ENCODE measurements around the gene ELOVL6. TPM values are rescaled to one million over a fixed set of nuclear protein-coding genes. Genes with fewer than 3 reads are reported as not detected.

ELOVL6 gene
- total and polyA plus RNA-seq, 10 of the 15 experiments (the other 5 are each of a cell fraction or from before 2014, with no cell fraction given), result 3.9 to 33.5 (median 8.1) TPM

DNA sequence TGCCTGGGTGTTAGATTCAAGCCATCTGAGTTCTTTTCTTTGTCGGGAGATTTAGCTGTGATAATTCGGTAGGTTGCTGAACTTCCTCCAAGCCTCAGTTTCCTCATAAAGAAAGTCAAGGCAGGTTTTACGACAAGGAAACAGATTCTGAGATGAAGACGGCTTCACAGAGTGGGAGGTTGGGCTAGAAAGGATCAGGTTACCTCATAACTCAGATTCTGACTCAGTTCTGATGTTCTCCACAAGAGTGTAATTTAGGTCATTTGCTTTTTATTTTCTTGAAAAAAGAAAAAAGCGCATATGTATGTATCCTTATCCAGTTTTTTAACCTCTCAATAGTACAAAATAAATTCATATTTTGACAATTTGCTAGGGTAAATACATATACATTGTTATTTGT, 47.2 kb upstream of the ELOVL6 start:
- Histone ChIP-seq H4K20me1 (ENCODE audit: control insufficient read depth, insufficient read depth) (no peaks in the 10 kb centered on the region), H3K27me3 (replicated peaks in 1 of 2; ENCODE audit: control insufficient read depth in 2 of 2, insufficient read depth in 2 of 2, low read length in 1 of 2) (no peaks in the 10 kb centered on the region), H3K9ac (ENCODE audit: control insufficient read depth, insufficient read depth, low read length) (no peak overlapping the region), H2AFZ (ENCODE audit: control insufficient read depth, low read depth, low read length) (no peak overlapping the region), H3K36me3 (ENCODE audit: control insufficient read depth in 2 of 2, insufficient read depth in 2 of 2, low read length in 1 of 2) (no peaks in the 10 kb centered on the region), H3K9me3 (replicated peaks; ENCODE audit: control insufficient read depth, insufficient read depth, low read length) (no peaks in the 10 kb centered on the region), H3K27ac (ENCODE audit: control insufficient read depth, insufficient read depth) (no peak overlapping the region), H3K79me2 (ENCODE audit: control insufficient read depth, insufficient read depth, low read length) (no peaks in the 10 kb centered on the region), H3K4me2 (ENCODE audit: control insufficient read depth, insufficient read depth) (no peak overlapping the region), H3K4me3 (no peak overlapping the region), H3K4me1 (ENCODE audit: control insufficient read depth, insufficient read depth, low read length) (no peaks in the 10 kb centered on the region)
- RAD21 ChIA-PET (ENCODE audit: unreplicated experiment), result no interaction called here
- in situ Hi-C loops (cut with MboI), result no loop called here
- BruUV-seq (replicated peaks), result no TSS peak
- FAIRE-seq, result no peak
- 57% methylated on average over 5 of the region's 5 CpGs for WGBS (ENCODE audit: insufficient coverage, insufficient replicate concordance, low lambda C conversion rate, missing lambda C conversion rate)
- CTCF ChIA-PET, result no interaction called here
- no peak for ATAC-seq
- POLR2A ChIA-PET, result no interaction called here
- no peak for DNase-seq (ENCODE audit: low read depth, low spot score)
- intact Hi-C loops (cut with micrococcal nuclease; ENCODE audit: unreplicated experiment), result no loop called here
- SMC1A ChIA-PET (ENCODE audit: uncharacterized antibody, unreplicated experiment), result interaction anchor here (1.4 kb wide), 1 partner anchor 53 kb away, joined by 5 read pairs; no protein-coding TSS in a partner anchor
- TF ChIP-seq TCF7 (IDR thresholded peaks at IDR 0.05; ENCODE audit: borderline replicate concordance), result no peak
- TF ChIP-seq KLF5 (IDR thresholded peaks at IDR 0.05; ENCODE audit: partially characterized antibody), result no peak
- TF ChIP-seq TCF12 (IDR thresholded peaks at IDR 0.05; ENCODE audit: low read depth, low read length), result no peak
- TF ChIP-seq KAT2A (conservative IDR thresholded peaks at IDR 0.05; ENCODE audit: control insufficient read depth, low read depth, low read length), result no peak
- TF ChIP-seq, protein P1, sequence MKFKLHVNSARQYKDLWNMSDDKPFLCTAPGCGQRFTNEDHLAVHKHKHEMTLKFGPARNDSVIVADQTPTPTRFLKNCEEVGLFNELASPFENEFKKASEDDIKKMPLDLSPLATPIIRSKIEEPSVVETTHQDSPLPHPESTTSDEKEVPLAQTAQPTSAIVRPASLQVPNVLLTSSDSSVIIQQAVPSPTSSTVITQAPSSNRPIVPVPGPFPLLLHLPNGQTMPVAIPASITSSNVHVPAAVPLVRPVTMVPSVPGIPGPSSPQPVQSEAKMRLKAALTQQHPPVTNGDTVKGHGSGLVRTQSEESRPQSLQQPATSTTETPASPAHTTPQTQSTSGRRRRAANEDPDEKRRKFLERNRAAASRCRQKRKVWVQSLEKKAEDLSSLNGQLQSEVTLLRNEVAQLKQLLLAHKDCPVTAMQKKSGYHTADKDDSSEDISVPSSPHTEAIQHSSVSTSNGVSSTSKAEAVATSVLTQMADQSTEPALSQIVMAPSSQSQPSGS (IDR thresholded peaks at IDR 0.05; ENCODE audit: low read length), result no peak
- TF ChIP-seq ZNF24 (IDR thresholded peaks at IDR 0.05), result no peak
- TF ChIP-seq, protein P2, sequence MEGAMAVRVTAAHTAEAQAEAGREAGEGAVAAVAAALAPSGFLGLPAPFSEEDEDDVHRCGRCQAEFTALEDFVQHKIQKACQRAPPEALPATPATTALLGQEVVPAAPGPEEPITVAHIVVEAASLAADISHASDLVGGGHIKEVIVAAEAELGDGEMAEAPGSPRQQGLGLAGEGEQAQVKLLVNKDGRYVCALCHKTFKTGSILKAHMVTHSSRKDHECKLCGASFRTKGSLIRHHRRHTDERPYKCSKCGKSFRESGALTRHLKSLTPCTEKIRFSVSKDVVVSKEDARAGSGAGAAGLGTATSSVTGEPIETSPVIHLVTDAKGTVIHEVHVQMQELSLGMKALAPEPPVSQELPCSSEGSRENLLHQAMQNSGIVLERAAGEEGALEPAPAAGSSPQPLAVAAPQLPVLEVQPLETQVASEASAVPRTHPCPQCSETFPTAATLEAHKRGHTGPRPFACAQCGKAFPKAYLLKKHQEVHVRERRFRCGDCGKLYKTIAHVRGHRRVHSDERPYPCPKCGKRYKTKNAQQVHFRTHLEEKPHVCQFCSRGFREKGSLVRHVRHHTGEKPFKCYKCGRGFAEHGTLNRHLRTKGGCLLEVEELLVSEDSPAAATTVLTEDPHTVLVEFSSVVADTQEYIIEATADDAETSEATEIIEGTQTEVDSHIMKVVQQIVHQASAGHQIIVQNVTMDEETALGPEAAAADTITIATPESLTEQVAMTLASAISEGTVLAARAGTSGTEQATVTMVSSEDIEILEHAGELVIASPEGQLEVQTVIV (IDR thresholded peaks at IDR 0.05; ENCODE audit: borderline replicate concordance, partially characterized antibody), result no peak
- no peak for TF ChIP-seq IKZF2 (IDR thresholded peaks at IDR 0.05)
- TF ChIP-seq ZBED1 (IDR thresholded peaks at IDR 0.05; ENCODE audit: borderline replicate concordance), result no peak
- TF ChIP-seq HDAC6 (IDR thresholded peaks at IDR 0.05; ENCODE audit: unreplicated experiment), result no peak
- TF ChIP-seq, protein P3, sequence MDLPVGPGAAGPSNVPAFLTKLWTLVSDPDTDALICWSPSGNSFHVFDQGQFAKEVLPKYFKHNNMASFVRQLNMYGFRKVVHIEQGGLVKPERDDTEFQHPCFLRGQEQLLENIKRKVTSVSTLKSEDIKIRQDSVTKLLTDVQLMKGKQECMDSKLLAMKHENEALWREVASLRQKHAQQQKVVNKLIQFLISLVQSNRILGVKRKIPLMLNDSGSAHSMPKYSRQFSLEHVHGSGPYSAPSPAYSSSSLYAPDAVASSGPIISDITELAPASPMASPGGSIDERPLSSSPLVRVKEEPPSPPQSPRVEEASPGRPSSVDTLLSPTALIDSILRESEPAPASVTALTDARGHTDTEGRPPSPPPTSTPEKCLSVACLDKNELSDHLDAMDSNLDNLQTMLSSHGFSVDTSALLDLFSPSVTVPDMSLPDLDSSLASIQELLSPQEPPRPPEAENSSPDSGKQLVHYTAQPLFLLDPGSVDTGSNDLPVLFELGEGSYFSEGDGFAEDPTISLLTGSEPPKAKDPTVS (IDR thresholded peaks at IDR 0.05; ENCODE audit: low read depth, low read length), result no peak
- TF ChIP-seq NRF1 (conservative IDR thresholded peaks at IDR 0.05; ENCODE audit: low read depth, low read length), result no peak
- TF ChIP-seq, protein P4, sequence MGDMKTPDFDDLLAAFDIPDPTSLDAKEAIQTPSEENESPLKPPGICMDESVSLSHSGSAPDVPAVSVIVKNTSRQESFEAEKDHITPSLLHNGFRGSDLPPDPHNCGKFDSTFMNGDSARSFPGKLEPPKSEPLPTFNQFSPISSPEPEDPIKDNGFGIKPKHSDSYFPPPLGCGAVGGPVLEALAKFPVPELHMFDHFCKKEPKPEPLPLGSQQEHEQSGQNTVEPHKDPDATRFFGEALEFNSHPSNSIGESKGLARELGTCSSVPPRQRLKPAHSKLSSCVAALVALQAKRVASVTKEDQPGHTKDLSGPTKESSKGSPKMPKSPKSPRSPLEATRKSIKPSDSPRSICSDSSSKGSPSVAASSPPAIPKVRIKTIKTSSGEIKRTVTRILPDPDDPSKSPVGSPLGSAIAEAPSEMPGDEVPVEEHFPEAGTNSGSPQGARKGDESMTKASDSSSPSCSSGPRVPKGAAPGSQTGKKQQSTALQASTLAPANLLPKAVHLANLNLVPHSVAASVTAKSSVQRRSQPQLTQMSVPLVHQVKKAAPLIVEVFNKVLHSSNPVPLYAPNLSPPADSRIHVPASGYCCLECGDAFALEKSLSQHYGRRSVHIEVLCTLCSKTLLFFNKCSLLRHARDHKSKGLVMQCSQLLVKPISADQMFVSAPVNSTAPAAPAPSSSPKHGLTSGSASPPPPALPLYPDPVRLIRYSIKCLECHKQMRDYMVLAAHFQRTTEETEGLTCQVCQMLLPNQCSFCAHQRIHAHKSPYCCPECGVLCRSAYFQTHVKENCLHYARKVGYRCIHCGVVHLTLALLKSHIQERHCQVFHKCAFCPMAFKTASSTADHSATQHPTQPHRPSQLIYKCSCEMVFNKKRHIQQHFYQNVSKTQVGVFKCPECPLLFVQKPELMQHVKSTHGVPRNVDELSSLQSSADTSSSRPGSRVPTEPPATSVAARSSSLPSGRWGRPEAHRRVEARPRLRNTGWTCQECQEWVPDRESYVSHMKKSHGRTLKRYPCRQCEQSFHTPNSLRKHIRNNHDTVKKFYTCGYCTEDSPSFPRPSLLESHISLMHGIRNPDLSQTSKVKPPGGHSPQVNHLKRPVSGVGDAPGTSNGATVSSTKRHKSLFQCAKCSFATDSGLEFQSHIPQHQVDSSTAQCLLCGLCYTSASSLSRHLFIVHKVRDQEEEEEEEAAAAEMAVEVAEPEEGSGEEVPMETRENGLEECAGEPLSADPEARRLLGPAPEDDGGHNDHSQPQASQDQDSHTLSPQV (IDR thresholded peaks at IDR 0.05), result no peak
- no peak for TF ChIP-seq FOXM1 (IDR thresholded peaks at IDR 0.05; ENCODE audit: low read depth, low read length)
